ENCODE results near the gene TTLL6. TPM values are rescaled to one million over a fixed set of nuclear protein-coding genes. Genes with fewer than 3 reads are reported as not detected.
"Not testable (repeated sequence)": the region's sequence is repeated elsewhere in the genome, so short reads cannot be mapped to it uniquely, and the experiment has no call there.

The TTLL6 gene
- total and polyA plus RNA-seq, 7 experiments from 2014 or later = not detected

DNA sequence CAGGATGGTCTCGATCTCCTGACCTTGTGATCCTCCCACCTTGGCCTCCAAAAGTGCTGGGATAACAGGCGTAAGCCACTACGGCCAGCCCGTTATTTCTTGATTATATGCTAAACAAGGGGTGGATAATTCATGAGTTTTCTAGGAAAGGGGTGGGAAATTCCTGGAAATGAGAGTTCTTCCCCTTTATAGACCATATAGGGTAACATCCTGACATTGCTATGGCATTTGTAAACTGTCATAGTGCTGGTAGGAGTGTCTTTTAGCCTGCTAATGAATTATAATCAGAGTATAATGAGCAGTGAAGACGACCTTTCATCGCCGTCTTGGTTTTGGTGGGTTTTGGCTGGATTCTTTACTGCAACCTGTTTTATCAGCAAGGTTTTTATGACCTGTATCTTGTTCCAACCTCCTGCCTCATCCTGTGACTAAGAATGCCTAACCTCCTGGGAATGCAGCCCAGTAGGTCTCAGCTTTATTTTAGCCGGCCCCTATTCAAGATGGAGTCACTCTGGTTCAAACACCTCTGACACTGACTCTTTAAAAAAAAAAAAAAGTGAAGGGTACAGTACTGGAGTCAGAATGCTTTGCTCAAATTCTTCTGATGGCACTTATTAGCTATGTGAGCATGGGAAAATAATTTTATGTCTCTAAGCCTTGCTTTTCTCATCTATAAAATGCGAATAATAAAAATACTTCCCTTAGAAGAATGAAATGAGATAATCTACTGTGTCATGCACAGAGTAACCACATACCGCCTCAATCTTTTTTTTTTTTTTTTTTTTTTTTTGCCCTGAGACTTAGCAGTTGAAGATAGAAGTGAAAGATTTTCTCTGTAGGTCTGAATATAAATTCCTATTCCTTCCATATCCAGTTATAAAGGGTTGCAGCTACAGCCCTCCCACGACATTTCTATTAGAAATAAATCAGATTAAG is 8.7 kb upstream of the TTLL6 start:
- ChIA-PET CTCF (no interaction called here), POLR2A (interaction anchor here (0.6 to 0.7 kb wide), 5 partner anchors 13 to 869 kb away, joined by 3 to 5 read pairs (median 3); no protein-coding TSS in a partner anchor)
- H3K4me1 Mint-ChIP-seq = peaks cover 0 to 12% (median 5%) of the 10 kb centered on the region in 7 donors
- peaks cover 0 to 30% (median 6%) of the 10 kb centered on the region in 5 donors for H3K27me3 Mint-ChIP-seq
- no peak overlapping the region for H3K4me3 ChIP-seq (ENCODE audit: low read length)
- intact Hi-C loops (cut with micrococcal nuclease) = no loop called here
- no peaks in the 10 kb centered on the region for H3K4me1 ChIP-seq (ENCODE audit: control insufficient read depth in 2 of 2, insufficient read depth in 2 of 2, low read length in 2 of 2)
- H3K9me3 ChIP-seq (ENCODE audit: control insufficient read depth in 2 of 3, low read length in 3 of 3) = no peaks in the 10 kb centered on the region
- H3K36me3 ChIP-seq (ENCODE audit: control insufficient read depth in 2 of 3, insufficient read depth in 3 of 3, low read length in 3 of 3) = no peaks in the 10 kb centered on the region
- no peaks in the 10 kb centered on the region for H3K9me3 Mint-ChIP-seq
- H3K36me3 Mint-ChIP-seq = no peaks in the 10 kb centered on the region
- no peak overlapping the region for H3K4me3 Mint-ChIP-seq
- DNase-seq (no peak), ATAC-seq (no peak)
- no peak overlapping the region for H3K27ac Mint-ChIP-seq
- H3K27me3 ChIP-seq (ENCODE audit: control insufficient read depth in 2 of 2, insufficient read depth in 2 of 2, low read length in 2 of 2) = no peaks in the 10 kb centered on the region
- no peak overlapping the region for H3K27ac ChIP-seq (ENCODE audit: low read depth, low read length)

DNA sequence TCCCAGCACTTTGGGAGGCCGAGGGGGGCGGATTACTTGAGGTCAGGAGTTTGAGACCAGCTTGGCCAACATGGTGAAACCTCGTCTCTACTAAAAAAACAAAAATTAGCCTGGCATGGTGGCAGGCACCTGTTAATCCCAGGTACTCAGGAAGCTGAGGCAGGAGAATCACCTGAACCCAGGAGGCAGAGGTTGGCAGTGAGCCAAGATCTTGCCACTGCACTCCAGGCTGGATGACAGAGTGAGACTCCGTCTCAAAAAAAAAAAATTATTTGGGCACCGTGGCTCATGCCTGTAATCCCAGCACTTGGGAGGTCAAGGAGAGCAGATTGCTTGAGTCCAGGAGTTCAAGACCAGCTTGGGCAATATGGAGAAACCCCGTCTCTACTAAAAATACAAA is 3.9 kb upstream of the TTLL6 start:
- Mint-ChIP-seq H3K4me1 (peaks cover 9 to 19% (median 13%) of the 10 kb centered on the region in 7 donors), H3K27me3 (peaks cover 0 to 65% (median 16%) of the 10 kb centered on the region in 5 donors)
- POLR2A ChIA-PET; H3K4me3 Mint-ChIP-seq; H3K27me3 ChIP-seq (ENCODE audit: control insufficient read depth in 2 of 2, insufficient read depth in 2 of 2, low read length in 2 of 2); DNase-seq; H3K27ac ChIP-seq (ENCODE audit: low read depth, low read length); H3K36me3 ChIP-seq (ENCODE audit: control insufficient read depth in 2 of 3, insufficient read depth in 3 of 3, low read length in 3 of 3); CTCF ChIA-PET; H3K27ac Mint-ChIP-seq; H3K9me3 Mint-ChIP-seq; H3K9me3 ChIP-seq (ENCODE audit: control insufficient read depth in 2 of 3, low read length in 3 of 3); H3K36me3 Mint-ChIP-seq; intact Hi-C loops (cut with micrococcal nuclease); H3K4me3 ChIP-seq (ENCODE audit: low read length); ATAC-seq: not testable (repeated sequence)
- peaks cover 0 to 13% of the 10 kb centered on the region in 2 donors for H3K4me1 ChIP-seq (ENCODE audit: control insufficient read depth in 2 of 2, insufficient read depth in 2 of 2, low read length in 2 of 2)

DNA sequence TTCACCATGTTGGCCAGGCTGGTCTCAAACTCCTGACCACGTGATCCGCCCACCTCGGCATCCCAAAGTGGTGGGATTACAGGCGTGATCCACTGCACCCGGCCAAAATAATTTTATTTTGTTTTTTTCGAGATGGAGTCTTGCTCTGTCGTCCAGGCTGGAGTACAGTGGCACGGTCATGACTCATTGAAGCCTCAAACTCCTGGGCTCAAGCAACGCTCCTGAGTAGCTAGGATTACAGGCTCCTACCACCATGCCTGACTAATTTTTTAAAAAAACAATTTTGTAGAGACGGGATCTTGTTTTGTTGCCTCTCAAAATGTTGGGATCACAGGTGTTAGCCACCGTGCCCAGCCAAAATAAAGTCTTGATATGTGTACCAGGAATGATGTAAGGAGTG is 2.4 kb upstream of the TTLL6 start:
- H3K27me3 Mint-ChIP-seq = peaks cover 0 to 78% (median 22%) of the 10 kb centered on the region in 5 donors
- H3K27ac Mint-ChIP-seq = no peak overlapping the region
- peaks cover 9 to 24% (median 15%) of the 10 kb centered on the region in 7 donors for H3K4me1 Mint-ChIP-seq
- peaks cover 0 to 13% of the 10 kb centered on the region in 2 donors for H3K4me1 ChIP-seq (ENCODE audit: control insufficient read depth in 2 of 2, insufficient read depth in 2 of 2, low read length in 2 of 2)
- no peak overlapping the region for H3K4me3 ChIP-seq (ENCODE audit: low read length)
- H3K9me3 ChIP-seq (ENCODE audit: control insufficient read depth in 2 of 3, low read length in 3 of 3) = no peaks in the 10 kb centered on the region
- ChIA-PET CTCF (interaction anchor here (0.6 to 0.7 kb wide), 2 partner anchors 38 to 149 kb away, joined by 3 read pairs; no protein-coding TSS in a partner anchor), POLR2A (interaction anchor here (0.6 kb wide), 1 partner anchor 13 kb away, joined by 3 read pairs; no protein-coding TSS in a partner anchor)
- H3K9me3 Mint-ChIP-seq = no peaks in the 10 kb centered on the region
- peak overlapping the region in 1 of 10 donors; percentile 20 for H3K4me3 Mint-ChIP-seq
- no peaks in the 10 kb centered on the region for H3K36me3 Mint-ChIP-seq
- H3K27me3 ChIP-seq (ENCODE audit: control insufficient read depth in 2 of 2, insufficient read depth in 2 of 2, low read length in 2 of 2) = no peaks in the 10 kb centered on the region
- intact Hi-C loops (cut with micrococcal nuclease) = no loop called here
- no peaks in the 10 kb centered on the region for H3K36me3 ChIP-seq (ENCODE audit: control insufficient read depth in 2 of 3, insufficient read depth in 3 of 3, low read length in 3 of 3)
- no peak for ATAC-seq
- no peak for DNase-seq
- H3K27ac ChIP-seq (ENCODE audit: low read depth, low read length) = no peak overlapping the region

DNA sequence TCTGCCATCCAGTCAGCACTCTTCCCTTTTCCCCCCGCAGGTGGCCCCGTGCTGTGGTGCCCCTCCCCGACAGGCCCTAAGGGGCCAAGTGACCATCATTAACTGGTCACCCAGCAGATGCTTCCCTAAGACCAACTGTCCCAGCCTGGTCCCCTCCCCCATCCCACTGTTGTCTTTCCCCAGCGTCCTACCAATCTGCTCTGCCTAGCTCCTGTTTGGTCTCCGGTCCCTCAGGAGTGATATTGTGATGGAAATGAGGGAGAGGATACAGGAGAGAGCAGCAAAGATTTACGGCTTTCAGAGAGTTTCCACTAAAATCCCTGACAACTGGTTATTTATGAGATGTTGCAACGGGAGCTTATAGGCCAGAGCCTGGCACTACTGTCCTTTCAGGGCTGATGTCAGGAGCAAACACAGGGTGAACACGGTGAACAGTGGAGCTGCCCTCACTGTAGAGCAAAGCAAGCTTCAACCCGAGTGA is 1.4 kb upstream of the TTLL6 start:
- Histone ChIP-seq H3K4me3 (ENCODE audit: low read length) (no peak overlapping the region), H3K4me1 (ENCODE audit: control insufficient read depth in 2 of 2, insufficient read depth in 2 of 2, low read length in 2 of 2) (peaks cover 0 to 13% of the 10 kb centered on the region in 2 donors), H3K36me3 (ENCODE audit: control insufficient read depth in 2 of 3, insufficient read depth in 3 of 3, low read length in 3 of 3) (no peaks in the 10 kb centered on the region), H3K27me3 (ENCODE audit: control insufficient read depth in 2 of 2, insufficient read depth in 2 of 2, low read length in 2 of 2) (no peaks in the 10 kb centered on the region), H3K9me3 (ENCODE audit: control insufficient read depth in 2 of 3, low read length in 3 of 3) (no peaks in the 10 kb centered on the region), H3K27ac (ENCODE audit: low read depth, low read length) (no peak overlapping the region)
- Mint-ChIP-seq H3K4me3 (peak overlapping the region in 5 of 10 donors; percentile 8 to 81 (median 49)), H3K36me3 (no peaks in the 10 kb centered on the region), H3K27ac (peak overlapping the region in 1 of 9 donors; percentile 58), H3K4me1 (peaks cover 9 to 24% (median 15%) of the 10 kb centered on the region in 7 donors), H3K27me3 (peaks cover 0 to 80% (median 20%) of the 10 kb centered on the region in 5 donors), H3K9me3 (no peaks in the 10 kb centered on the region)
- CTCF ChIA-PET = interaction anchor here (1.0 to 9.4 kb wide), 2 partner anchors 21 to 60 kb away, joined by 4 to 112 read pairs; no protein-coding TSS in a partner anchor
- POLR2A ChIA-PET = interaction anchor here (0.8 to 1.1 kb wide), 2 partner anchors 13 to 22 kb away, joined by 3 read pairs; no protein-coding TSS in a partner anchor
- ATAC-seq (no peak), DNase-seq (no peak)
- intact Hi-C loops (cut with micrococcal nuclease) = no loop called here

DNA sequence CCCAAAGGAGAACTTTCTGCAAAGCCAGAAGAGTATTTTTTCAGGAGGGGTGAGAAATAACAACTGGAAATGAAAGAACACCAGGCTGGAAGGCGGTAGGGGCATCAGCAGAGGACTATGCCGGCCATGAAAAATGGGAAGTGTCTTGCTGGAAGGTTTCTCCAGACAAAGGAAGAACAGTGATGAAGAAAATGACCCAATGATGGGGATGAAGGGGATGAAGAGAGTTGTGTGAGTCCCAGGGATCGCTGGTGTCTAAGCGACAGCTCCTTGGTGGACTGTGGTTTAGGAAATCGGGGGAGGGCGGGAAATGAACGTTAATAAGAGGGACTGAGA is 623 bp downstream of the TTLL6 start:
- Mint-ChIP-seq H3K4me1 (peaks cover 9 to 24% (median 15%) of the 10 kb centered on the region in 7 donors), H3K36me3 (no peaks in the 10 kb centered on the region), H3K9me3 (no peaks in the 10 kb centered on the region), H3K27ac (peak overlapping the region in 1 of 9 donors; percentile 3), H3K27me3 (peaks cover 0 to 77% (median 17%) of the 10 kb centered on the region in 5 donors), H3K4me3 (peak overlapping the region; percentile 59 to 89 (median 84))
- Histone ChIP-seq H3K9me3 (ENCODE audit: control insufficient read depth in 2 of 3, low read length in 3 of 3) (no peaks in the 10 kb centered on the region), H3K27ac (ENCODE audit: low read depth, low read length) (no peak overlapping the region), H3K4me1 (ENCODE audit: control insufficient read depth in 2 of 2, insufficient read depth in 2 of 2, low read length in 2 of 2) (peaks cover 0 to 13% of the 10 kb centered on the region in 2 donors), H3K27me3 (ENCODE audit: control insufficient read depth in 2 of 2, insufficient read depth in 2 of 2, low read length in 2 of 2) (no peaks in the 10 kb centered on the region), H3K36me3 (ENCODE audit: control insufficient read depth in 2 of 3, insufficient read depth in 3 of 3, low read length in 3 of 3) (no peaks in the 10 kb centered on the region), H3K4me3 (ENCODE audit: low read length) (peak overlapping the region; percentile 60)
- DNase-seq (no peak), ATAC-seq (no peak)
- ChIA-PET CTCF (interaction anchor here (1.0 to 9.4 kb wide), 7 partner anchors 9 to 68 kb away, joined by 3 to 112 read pairs (median 6); no protein-coding TSS in a partner anchor), POLR2A (interaction anchor here (1.6 kb wide), 1 partner anchor 27 kb away, joined by 3 read pairs; no protein-coding TSS in a partner anchor)
- intact Hi-C loops (cut with micrococcal nuclease) = loop anchor here (2.0 kb wide), 2 partner anchors 14 to 24 kb away; partner anchors contain the start of gene CALCOCO2 (in 1 of the 2)

DNA sequence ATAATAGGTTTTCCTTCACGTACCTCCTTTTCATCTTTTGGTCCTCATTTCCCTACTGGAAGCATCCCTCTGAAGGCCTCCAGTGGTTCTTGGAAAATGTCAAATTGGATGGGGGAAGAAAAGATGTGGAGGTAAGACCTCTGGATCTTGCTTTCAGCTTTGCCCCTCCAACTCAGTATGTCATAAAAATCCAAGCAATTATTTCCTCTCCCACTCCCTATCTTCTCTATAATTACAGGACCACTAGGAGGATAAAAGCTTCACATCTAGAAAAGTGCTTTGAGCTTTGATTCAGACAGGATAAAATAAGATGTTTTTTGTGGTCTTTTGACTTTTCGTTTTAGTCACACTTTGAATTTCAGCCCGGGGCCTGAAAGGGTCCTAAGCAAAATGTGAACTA is 1.7 kb downstream of the TTLL6 start:
- ATAC-seq = no peak
- H3K27me3 ChIP-seq (ENCODE audit: control insufficient read depth in 2 of 2, insufficient read depth in 2 of 2, low read length in 2 of 2) = no peaks in the 10 kb centered on the region
- H3K36me3 ChIP-seq (ENCODE audit: control insufficient read depth in 2 of 3, insufficient read depth in 3 of 3, low read length in 3 of 3) = no peaks in the 10 kb centered on the region
- no peaks in the 10 kb centered on the region for H3K36me3 Mint-ChIP-seq
- intact Hi-C loops (cut with micrococcal nuclease) = loop anchor here in 1 of 2 donors (2.0 kb wide), 1 partner anchor 217 kb away; no protein-coding TSS in a partner anchor
- no peaks in the 10 kb centered on the region for H3K9me3 ChIP-seq (ENCODE audit: control insufficient read depth in 2 of 3, low read length in 3 of 3)
- no peak overlapping the region for H3K4me3 ChIP-seq (ENCODE audit: low read length)
- peaks cover 0 to 71% (median 17%) of the 10 kb centered on the region in 5 donors for H3K27me3 Mint-ChIP-seq
- H3K4me1 Mint-ChIP-seq = peaks cover 9 to 24% (median 15%) of the 10 kb centered on the region in 7 donors
- H3K27ac ChIP-seq (ENCODE audit: low read depth, low read length) = no peak overlapping the region
- H3K4me1 ChIP-seq (ENCODE audit: control insufficient read depth in 2 of 2, insufficient read depth in 2 of 2, low read length in 2 of 2) = peaks cover 0 to 13% of the 10 kb centered on the region in 2 donors
- H3K9me3 Mint-ChIP-seq = no peaks in the 10 kb centered on the region
- ChIA-PET CTCF (interaction anchor here (0.7 to 9.4 kb wide), 8 partner anchors 8 to 64 kb away, joined by 3 to 112 read pairs (median 5); no protein-coding TSS in a partner anchor), POLR2A (no interaction called here)
- peak overlapping the region in 1 of 9 donors; percentile 11 for H3K27ac Mint-ChIP-seq
- no peak for DNase-seq
- peak overlapping the region in 2 of 10 donors; percentile 10 to 47 for H3K4me3 Mint-ChIP-seq
